ENCODE data around the gene SNAP29.
A peak's percentile ranks its signal among the peaks of the same experiment; 100 is the strongest.
"Not testable (repeated sequence)": the region's sequence is repeated elsewhere in the genome, so short reads cannot be mapped to it uniquely, and the experiment has no call there.

Gene SNAP29

DNA sequence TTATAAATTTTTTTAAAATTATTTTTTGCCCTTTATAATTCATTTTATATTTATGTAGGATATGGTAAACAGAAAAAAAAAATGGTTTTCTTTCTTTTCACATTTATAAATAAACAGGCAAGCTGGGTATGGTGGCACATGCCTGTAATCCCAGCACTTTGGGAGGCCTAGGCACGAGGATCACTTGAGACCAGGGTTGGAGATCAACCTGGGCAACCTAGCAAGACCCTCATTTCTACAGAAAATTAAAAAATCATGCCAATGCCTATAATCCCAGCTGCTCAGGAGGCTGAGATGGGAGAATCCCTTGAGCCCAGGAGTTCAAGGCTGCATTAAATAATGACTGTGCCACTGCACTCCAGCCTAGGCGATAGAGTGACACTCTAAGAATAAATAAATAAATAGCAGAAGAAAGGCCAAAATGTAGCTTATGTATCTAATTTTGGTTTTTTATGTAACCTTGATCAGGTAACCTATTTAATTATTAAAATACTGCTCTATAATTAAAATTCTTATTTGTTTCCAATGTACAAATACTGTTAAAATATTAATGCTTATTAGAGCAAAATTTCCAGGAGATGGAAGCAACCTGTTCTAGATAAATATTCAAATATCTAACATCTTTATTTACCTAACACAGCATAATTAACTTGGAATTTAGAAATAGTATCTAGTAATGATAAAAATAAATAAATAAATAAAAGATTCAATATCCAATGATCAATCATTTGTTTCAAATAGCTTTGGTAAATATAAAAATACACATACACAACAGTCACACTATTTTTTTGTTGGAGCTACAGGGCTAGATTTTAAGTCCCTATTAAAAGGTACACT, 21.6 kb upstream of the SNAP29 start:
- DNase-seq = no peak

- not testable (repeated sequence) for DNase-seq
Measured at GRCh38 chr22:20839354-20839753, 19.5 kb upstream of the SNAP29 start.

- DNase-seq = no peak
Measured at GRCh38 chr22:20839837-20840645, 18.8 kb upstream of the SNAP29 start.

GRCh38 chr22:20840646-20841371, 18.0 kb upstream of the SNAP29 start:
- no peak for DNase-seq

- DNase-seq = no peak
Measured at GRCh38 chr22:20843501-20843900, 15.3 kb upstream of the SNAP29 start.

- DNase-seq = no peak
Measured at GRCh38 chr22:20844055-20845037, 14.5 kb upstream of the SNAP29 start.

GRCh38 chr22:20847318-20847822, 11.4 kb upstream of the SNAP29 start:
- no peak for DNase-seq

DNA sequence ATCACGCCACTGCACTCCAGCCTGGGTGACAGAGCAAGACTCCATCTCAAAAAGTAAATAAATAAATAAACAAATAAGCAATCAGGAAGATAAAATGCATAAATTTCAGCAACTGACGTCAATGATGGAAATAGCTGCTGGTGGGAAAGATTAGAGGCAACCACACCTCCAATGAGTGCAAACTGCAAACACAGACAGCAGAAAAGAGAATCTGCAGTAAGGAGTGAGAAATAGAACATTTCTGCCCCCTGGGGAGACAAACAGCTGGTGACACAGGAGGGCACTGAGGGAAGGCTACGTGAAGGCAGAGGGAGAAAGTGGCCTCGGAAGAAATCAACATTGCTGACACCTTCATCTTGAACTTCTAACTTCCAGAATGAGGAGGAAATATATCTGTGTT, 6.7 kb upstream of the SNAP29 start:
- no peak for DNase-seq

- DNase-seq = no peak
Measured at GRCh38 chr22:20852503-20852902, 6.3 kb upstream of the SNAP29 start.

GRCh38 chr22:20853236-20853660, 5.6 kb upstream of the SNAP29 start:
- no peak for DNase-seq

- DNase-seq = no peak
Measured at GRCh38 chr22:20857247-20857643, 1.6 kb upstream of the SNAP29 start.

DNA sequence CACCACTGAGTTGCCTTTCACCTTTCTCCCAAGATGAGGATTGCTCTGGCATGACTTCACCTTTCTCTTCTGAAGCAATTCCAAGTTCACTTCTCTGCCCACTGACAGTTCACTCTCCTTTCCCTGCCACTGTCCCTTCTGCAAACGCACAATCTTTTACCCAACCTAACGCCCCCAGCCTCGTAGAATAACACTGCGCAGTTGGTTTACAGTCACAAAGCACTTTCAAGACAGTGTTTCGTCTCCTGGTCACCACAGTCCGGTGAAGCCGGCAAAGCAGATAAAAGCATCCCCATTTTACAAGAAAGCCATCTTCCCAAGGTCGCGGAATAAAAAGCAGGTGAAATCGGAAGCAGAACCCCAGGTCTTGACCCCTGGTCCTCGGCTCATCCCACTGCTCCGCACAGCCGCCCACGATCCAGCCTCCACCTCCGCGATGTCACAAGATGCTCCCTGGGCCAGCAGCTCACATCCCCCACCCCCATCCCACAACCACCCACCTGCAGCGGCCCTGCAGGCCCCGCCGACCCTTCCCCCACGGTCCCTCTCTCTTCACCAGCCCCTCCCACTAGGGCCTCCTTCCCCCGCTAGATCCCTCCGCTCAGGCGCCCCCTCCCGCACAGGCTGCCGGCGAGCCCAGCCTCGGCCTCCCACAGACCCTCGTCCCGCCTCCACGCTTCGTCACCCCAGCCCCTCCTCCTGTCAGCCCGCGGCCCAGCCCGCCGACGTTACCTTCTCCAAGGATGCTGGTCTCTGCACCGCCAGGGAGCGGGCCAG, 781 bp upstream of the SNAP29 start:
- DNase-seq = peak; percentile 89

DNA sequence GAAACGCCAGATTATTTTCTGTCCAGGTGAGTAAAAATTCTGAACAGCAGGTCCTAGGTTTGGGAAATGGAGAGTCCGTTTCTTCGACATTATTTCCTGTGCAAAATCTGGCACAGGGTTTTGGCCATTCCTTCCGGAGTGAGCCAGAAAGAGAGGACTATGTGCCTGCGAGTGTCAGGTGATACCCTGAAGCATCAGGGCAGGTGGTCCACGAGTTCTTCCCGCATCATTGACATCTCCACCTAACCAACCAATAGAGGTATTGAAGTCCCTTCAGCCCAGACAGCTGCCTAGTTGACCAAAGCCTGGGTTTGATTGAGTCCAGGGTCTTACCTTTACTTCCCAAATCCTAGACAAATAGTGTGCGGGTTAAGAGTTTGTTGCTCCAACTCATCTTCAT, 808 bp downstream of the SNAP29 start:
- DNase-seq = no peak

DNA sequence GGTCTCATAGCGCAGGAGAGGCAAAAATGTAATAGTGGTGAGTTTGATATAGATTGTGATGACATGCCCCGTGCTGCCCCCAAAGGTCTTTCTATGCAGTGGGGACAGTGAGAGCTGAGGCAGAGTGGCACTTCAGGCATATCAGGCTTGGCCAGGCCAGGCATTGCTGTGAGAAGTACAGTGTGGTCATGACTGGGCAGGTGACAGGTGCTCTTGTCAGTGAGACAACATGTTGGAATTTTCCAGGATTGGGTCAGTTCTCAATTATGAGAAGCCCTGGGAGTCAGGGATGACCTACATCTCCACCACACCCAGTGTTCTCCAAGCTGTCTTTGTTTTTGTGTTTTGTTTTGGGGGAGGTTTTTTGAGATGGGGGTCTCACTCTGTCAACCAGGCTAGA, 3.7 kb downstream of the SNAP29 start:
- DNase-seq = no peak

- DNase-seq = no peak
Measured at GRCh38 chr22:20863366-20863765, 4.6 kb downstream of the SNAP29 start.

DNA sequence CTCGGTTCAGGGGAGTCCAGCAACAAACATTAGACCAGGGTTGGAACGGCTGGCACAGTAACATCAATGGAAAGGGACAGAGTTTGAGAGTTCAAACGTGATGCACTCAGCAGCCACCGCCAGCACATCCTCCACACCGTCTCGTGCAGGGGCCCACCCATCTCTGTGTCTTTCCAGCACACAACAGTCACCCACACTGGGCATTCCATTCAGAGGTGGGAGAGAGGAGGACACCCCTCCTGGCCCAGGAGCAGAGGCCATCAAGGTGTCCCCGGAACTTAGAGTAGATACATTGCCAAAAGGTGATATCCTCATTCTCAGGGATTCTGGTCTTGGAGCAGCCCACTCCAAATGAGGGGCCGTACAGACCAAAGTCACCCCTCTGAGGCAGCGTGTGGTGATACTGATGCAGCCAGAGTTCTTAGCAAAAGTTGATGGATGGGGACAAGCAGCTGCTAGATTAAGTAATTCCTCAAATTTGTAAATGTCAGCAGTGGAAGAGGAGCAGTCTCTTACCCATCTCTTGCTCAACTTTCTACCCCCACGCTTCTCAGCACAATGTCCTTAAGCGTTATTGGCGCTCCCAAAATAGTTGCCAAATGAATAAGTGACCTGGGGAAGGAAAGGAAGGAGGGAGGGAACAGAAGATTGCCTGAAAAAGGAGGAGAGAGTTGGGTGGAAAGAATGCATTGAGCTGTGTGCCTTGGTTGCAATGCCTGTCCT, 5.5 kb downstream of the SNAP29 start:
- DNase-seq = no peak

- DNase-seq = no peak
Measured at GRCh38 chr22:20865331-20865730, 6.5 kb downstream of the SNAP29 start.

DNA sequence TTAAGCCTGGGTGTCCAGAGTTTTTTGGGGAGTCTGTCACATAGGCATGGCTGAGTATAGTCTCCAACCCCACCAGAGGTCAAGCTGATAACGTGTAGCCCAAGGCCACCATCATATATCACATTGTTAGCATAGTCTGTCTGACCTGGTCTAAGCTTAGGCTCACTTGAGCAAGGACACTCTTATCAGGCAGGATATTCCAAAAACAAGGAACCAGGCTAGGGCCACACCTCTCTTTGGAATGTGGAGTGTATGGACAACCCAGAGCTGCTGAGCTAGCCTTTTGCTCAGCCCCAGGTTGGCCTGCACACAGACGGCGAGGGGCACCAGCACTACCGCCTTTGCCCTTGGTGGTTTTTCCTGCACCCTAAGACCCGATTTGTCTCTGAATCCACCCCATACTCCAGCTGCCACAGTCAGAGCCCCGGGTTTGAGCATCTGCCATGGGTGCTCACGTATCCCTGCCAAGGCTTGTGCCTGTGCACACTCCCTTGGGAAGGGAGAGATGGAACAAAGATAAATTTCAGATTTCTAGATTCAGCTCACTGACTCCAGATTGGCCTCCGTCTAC, 7.2 kb downstream of the SNAP29 start:
- no peak for DNase-seq

- no peak for DNase-seq
Measured at GRCh38 chr22:20866736-20867135, 7.9 kb downstream of the SNAP29 start.
